GM19035 (cell line): ENCODE data around the gene AKAP13.

Experiments
- ATAC-seq: cut with Tn5 transposase; IDR thresholded peaks from one replicate; pipeline ENCODE4 v1.9.1; 2021; ENCODE audit not compliant: unreplicated experiment

AKAP13 gene

DNA sequence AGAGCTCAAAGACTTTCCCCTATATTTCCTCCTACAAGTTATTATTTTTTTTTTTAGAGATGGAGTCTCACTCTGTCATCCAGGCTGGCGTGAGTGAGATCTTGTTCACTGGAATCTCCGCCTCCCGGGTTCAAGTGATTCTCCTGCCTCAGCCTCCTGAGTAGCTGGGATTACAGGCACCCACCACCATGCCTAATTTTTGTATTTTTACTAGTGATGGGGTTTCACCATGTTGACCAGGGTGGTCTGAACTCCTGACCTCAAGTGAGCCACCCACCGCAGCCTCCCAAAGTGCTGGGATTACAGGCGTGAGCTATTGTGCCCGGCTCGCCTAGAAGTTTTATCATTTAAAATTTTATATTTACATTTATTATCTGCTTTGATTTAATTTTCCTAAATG, 5.9 kb downstream of the AKAP13 start:
- ATAC-seq: no peak

DNA sequence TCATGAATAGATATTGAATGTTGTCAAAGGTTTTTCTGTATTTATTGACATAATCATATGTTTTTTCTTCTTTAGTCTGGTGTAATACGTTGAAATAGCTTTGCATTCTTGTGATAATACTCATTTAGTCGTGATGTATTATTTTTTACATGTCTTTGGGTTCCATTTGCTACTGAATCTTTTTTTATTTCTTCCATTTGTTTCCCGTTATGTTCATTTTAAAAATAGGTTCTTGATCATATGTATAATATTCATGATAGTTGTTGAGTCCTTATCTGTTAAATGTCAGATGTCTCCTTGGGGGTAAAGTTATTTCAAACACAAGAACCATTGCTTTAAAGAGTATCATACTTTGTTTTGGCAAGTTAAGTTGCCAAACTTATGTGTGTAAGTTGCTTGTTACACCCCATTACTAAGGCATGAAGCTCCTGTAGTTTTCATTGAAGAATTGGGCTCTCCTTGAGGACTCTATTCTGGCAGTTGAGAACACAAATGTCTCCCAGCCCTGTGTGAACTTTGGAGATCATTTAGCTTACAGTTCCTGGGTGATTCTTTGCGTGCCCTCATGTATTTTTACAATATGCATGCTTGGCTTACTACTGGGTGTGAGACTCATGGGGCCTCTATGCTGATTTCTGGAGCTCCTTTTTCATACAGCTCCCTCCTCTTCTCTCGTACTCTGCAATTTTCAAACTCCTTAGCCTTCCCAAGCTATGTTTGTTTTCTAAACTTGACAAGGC, 8.3 kb downstream of the AKAP13 start:
- ATAC-seq: no peak

DNA sequence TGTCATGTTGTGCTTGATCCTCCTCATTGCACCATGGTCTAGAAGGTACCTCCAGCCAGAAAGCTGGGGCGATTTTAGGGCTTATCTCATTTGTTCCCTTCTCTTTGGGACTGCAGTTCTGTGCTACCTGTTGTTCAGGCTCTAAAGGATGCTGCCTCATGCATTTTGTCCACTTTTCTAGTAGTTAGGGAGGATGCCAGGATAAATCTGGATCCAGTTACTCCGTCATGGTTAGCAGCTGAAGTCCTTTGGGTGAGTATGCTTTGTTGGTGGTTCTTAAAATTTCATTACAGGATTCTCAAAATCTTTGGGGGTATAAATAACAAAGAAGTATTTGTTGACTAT, 8.9 kb downstream of the AKAP13 start:
- ATAC-seq: no peak

DNA sequence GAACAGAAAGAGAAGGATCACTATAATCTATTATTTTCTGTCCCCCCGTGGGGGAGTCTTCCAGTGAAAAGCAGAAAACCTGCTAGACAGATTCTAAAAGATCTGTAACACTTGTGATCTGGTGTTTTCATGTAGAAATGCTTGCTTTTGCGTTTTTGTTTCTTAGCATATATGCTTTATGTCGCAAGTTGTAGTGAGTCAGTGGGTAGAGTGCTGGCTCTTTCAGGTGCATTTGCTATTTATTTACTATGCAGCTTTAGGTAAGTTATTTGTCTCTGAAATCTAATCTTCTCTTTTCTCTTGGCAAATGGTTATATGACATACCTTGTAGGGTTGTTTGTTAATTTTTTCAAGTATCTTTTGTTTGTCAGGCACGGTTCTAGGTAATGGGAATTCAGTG, 9.4 kb downstream of the AKAP13 start:
- no peak for ATAC-seq

DNA sequence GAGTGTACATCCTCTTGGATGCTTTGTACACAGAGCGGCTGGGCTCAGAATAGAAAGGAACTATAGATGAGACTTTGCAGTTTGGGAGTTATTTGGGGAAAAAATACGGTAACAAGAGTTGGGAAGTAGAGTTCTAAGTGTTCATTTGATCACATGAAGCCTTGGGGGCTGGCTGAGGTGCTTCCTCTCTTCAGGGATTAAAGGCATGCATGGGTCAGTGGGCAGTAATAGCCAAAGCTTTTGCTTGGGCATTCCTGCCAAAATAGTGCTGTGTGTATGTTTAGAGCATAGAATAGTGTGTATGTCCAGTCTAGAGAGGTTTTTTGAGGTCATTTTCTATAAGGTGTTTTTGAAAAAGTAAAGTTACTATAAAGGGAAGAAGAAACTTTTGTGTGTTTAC, 12.8 kb downstream of the AKAP13 start:
- no peak for ATAC-seq

DNA sequence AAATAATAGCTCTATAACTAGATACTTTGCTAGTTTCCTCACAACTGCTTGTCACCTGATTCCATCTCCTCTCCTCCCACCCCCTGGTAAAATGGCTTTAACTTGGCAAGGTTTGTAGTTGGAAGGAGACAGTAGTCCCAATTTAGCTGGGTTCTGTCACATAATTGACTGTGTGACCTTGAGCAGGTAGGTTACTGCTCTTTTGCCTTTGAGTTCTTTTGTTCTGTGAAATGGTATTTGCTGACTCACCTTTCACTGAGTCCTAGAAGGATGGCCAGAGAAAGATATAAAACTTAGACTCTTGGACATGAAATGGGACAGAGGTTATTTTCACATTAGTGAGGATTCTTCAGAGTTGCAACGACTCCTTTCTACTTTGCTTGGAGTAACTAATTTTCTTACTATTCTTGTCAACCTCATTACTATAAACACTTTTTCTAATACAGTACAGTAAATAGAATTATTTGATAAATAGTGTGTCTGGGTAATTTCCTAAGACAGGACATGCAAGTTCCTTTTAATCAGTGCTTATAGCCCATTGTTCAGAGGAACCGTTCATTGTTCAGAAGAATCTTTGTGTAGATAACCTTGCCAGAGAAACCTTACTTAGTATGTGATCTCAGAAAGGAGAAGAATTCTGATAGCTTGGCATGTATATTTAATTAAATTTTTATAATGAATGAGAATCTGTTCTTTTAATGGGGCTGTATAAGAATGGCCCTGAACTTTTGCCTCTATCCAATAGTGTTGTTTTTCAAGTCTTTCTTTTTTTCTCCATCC, 14.3 kb downstream of the AKAP13 start:
- ATAC-seq: no peak

DNA sequence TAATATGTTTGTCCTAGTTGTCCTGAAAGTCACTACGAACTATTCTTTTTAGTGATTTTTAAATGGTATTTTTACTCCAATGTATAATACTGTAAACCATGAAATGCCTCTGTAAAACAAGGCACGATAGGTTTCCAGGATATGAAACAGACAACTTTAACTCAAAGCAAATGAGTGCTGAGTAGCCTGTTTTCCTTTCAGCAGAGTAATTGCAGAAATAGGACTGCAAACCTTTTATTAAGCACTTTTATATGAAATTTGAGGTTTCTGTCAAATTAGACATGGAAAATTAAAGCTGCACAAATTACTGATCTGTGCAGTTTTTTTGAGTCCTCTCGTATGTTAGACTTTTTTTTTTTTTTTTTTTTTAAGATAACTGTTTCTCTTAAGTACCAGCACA, 16.2 kb downstream of the AKAP13 start:
- no peak for ATAC-seq

DNA sequence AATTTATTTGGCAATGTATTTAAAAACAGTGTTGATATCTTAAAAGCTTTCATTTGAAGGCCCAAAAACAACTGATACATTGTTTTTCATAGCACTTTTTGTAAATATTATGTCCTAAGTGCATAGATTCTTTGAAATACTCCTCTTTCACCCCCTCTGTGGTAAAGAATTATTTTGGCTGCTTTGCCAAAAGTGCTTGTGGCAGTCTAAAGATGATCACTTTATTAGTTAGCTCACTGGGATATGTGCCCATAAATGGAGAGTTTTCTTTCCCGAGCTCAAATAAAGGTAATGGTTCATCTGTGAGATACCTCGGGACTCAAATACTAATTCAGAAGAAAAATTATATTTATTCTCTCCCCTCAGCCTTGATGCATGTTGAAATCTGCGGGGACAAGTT, 16.7 kb downstream of the AKAP13 start:
- no peak for ATAC-seq

DNA sequence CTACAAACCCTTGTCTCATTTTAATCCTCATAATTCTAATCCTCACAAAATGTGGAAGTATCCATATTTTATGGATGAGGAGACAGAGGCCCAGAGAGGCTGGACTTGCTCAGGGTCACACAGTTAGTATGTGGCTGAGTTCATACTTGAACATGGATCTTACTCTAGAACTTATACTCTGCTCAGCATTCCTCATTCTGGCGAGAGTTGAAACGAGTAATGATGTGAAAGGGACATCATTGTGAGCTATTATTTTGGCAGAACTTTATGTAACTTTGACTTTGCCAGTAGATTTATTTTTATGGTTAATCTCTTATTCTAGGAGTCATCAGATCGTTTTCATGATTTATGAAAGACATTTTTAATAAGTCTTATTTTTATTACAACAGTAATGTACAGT, 17.5 kb downstream of the AKAP13 start:
- ATAC-seq: no peak

DNA sequence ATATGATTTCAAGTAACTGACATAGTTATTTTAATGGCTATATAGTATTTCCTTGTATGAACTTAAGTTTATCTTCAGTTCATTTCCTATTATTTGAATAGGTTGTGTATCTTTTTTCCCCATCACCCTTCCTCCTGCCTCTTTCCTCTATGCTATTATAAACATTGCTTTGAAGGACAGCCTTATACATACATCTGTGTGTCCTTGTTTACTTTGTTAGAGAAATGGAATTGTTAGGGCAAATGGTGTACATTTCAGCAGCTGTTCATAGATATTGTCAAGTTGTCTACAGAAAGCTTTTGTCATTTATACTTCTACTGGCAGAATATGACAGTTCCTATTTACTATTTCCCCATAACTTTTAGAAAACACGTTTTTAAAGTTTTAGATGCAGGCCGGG, 18.4 kb downstream of the AKAP13 start:
- no peak for ATAC-seq

DNA sequence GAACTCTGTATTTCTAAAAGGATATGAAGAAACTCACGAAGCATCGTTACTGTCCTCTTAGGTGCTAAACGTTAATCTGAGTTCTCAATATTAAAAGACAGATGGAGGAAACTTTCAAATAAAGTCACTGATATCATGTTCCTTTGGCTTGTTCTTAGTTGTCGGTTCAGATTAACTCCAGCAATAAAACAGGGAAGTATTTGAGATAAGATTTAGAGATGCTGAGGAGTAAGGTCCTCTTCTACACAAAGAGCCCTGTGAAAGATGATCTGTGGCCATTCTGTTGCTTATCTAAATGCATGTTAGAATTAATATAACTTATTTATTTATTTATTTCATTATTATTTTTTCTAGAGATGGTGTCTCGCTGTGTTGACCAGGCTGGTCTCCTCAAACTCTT, 19.2 kb downstream of the AKAP13 start:
- no peak for ATAC-seq

DNA sequence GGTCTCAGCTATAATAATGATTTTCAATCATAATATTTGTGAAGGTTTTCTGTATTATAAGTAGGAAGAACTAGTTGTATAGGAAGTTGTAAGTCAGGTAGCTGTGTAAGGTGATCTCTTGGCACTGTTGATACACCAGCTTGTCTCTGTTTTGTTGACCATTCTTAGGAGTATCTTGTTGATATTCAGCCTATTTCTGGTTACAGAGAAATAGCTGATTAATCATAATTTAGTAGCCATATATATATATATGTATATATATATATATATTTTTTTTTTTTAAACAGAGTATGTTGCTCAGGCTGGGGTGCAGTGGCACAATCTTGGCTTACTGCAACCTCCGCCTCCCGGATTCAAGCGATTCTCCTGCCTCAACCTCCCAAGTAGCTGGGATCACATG, 20.2 kb downstream of the AKAP13 start:
- ATAC-seq: no peak

DNA sequence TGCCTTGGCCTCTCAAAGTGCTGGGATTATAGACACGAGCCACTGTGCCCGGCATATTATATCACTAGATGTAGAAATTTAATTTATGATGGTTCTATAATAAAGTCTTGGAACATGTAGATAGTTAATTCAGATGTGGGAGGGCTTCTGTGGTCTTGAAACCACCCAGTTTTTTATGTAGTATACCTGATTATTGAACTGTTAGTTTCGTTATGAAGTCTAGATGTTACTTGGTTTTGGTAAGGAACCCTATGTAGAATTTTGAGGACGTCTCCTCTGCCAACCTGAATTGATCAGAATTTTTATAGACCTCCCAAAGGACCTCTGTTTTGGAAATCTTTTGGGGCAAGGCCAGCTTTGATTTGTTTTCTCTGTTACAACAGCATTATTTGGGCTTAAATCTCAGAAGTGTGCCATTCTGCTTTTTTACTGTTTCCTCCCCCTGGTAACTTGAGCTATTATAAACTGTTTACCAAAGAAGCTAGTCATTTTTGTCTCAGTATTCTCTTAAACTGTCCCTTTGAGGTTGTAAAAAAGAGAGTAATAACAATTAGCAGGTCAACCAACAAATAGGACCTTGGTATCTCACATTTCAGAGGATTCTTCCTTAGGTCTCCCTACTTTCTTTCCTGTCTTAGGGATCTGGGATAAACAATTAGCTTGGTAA, 20.8 kb downstream of the AKAP13 start:
- peak; percentile 53 for ATAC-seq

DNA sequence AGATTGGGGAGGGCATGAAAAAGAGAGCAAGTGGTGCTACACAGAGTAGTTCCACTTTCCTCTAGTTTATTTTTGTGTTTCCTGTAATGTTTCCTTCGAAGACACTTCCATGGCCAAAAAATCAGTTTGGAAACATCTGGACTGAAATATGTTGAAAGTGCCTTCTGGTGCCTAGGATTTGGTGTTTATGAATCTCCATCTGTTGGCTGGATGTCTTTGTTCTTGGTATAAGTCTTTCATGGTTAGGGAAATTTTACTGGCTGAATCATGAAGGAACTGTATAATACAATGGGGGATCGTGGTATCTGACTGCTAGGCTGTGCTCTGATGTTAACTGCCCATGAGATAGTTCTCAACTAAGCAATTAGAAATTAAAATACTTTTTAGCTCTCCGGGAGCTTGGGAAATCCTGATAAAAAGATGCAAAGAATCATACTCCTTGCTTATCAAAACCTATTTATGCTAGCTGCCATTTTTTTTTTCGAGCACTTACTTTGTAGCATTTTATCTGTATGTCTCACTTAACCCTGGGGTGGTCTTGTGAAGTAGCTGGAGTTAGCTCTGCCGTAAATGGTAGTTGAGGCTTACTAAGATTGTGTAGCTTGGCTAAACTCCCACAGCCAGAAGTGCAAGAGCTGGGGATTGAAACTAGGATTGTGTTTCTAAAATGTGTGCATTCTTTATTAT, 21.9 kb downstream of the AKAP13 start:
- no peak for ATAC-seq

DNA sequence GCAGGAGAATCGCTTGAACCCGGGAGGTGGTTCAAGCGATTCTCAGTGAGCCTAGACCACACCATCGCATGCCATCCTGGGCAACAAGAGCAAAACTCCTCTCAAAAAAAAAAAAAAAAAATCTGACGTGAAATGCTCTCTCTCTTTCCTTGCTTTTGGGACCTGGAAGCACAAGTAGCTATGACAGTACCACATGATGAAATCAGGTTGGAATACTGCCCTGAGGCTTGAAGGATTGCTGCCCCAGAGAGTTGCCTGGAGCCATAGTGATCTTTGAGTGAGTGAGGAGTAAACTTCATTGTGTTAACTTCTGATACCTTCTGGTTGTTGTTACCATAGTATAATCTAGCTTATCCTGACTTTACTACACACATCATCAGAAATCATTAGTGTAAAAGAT, 23.3 kb downstream of the AKAP13 start:
- ATAC-seq: no peak

DNA sequence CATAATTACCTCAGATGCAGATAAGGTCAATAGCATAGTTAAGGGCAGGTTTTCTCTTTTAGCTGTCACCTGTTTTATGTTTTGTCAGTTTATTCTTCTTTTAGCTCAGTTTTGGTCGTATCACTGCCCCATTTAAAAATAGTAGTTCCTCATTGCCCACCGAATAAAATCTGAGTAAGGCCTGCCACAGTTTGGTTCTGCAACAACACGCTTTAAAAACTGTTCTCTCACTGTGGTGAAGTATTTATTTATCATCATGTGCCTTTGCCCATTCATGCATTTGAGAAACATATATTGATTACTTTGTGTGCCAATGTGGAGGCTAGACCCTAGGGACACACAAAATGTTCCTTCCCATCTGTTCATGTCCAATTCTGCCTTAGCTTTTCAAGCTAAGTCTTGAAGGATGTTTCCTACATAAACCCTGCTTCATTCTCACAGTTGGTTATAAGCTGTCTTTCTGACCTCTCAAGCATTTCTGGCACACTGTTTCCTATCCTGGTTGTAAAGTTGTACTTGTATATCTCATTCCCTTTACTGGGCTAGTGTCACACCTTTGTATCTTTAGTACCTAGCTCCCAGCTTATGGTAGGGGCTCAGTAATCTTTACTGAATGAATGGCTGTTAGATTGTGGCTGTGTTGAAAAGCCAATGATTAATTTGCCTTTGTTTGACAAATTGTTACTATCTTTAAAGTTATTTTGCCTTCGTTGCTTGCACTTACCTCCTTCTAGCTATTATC, 23.9 kb downstream of the AKAP13 start:
- no peak for ATAC-seq

DNA sequence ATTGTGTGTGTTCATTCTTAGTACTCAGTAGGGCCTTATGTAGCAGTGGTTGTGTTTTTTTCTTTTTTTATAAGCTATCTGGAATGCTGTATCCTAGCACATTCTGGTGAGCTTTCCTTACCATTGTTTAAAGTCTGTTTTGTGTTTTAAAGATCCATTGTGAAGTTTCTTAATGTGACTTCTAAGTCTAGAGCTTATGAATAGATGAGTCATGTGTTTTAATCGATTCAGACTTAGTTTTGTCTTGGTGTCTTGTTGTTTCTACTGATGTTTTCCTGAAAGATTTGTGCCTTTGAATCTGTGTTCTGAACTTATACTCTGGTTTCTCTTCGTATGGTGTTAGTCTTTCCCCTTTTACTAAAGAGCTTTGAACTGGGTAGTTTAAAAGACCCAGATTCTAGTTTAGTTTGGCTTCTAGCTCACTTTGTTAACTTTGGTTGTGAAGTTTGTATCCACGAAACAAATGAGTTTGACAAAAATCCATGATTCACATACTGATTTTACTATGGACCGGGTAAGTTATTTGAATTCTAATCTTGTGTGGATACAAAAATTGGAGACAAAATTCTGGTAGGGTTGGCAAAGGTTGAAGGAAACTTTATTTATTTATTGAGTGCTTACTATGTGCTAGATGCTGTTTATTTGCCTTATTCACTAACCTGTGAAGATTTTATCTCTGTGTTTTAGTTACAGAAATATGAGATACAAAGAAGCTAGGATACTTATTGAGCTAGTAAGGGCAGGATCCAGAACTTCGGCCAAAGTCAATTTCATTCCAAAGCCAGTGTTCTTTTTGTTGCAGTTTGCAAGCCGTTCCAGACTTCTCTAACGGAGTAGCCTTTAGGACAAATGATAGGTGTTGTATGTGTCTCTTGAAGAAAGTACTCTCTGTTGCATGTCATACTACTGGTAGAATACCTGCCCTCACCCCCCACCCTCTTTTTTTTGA, 24.8 kb downstream of the AKAP13 start:
- ATAC-seq: no peak

DNA sequence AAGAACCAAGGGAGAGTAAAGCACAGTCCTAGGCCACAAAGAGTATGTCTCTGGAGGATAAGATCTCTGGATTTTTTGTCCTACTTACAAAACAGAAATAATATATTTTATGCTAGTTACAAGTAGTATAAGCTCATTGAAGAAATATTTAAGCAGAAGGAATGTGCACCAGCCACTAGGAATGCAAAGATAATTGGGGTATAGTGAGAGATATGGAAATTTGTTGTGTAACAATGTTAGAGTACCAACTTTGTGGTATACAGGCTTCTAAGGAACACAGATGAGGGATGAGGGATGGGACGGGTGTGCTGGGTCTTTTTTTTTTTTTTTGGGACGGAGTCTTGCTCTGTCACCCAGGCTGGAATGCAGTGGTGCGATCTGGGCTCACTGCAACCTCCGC, 26.5 kb downstream of the AKAP13 start:
- no peak for ATAC-seq

DNA sequence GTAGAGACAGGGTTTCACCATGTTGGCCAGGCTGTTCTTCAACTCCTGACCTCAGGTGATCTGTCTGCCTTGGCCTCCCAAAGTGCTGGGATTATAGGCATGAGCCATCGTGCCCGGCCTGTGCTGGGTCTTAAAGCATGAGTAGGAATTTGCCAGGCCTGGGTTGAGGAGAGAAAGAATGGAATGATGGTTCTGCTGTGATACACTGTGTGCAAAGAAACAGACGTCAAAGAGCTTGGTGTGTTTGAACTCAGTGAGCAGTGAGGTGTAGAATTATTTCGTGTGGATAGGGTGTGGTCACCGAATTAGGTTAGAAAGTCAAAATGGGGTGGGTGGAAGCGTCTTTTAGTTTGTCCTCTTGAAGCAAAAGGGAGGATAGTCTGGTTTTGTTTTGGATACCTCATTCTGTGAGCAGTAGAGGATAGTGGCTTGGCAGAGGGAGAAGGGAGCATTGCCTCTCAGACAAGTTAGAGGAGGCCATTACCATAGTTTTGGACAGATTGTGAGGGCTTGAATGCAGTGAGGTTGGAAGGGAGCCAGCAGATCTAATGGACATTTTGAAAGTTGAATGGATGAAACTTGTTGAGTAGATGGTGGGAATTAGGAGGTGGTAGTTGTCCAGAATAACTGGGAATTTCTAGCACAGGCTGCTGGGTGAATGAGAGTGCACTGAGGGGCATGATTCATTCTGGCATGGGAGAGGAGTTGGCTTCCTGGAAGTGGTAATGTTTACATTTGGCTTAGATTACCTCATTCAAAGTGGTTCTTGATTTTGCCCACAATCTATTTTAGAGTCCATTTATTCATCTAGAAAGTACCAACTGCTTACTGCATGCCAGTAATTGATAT, 27.2 kb downstream of the AKAP13 start:
- peak; percentile 41 for ATAC-seq
